ENCODE results near the gene UBTD1.

DNA sequence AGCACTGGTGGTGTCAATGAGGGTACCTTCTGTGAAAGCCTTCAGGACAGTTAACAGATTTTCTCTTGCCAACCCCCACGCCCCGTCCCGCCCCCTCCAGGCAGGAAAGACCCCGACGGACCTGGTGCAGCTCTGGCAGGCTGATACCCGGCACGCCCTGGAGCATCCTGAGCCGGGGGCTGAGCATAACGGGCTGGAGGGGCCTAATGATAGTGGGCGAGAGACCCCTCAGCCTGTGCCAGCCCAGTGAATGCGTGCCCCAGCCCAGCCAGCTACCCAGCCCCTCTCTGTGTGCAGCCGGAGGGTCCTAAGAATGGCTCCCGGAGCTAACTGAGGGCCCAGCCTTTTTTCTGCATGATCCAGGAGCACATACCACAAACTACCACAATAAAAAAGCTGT lies 84.8 kb downstream of the UBTD1 start:
- no peak for TF ChIP-seq CTCF (IDR thresholded peaks at IDR 0.05)
- TF ChIP-seq EP300 (IDR thresholded peaks at IDR 0.05) = no peak
